Measurements from ENCODE around the gene ROPN1B.
"Not testable (repeated sequence)": the region's sequence is repeated elsewhere in the genome, so short reads cannot be mapped to it uniquely, and the experiment has no call there.

The ROPN1B gene

DNA sequence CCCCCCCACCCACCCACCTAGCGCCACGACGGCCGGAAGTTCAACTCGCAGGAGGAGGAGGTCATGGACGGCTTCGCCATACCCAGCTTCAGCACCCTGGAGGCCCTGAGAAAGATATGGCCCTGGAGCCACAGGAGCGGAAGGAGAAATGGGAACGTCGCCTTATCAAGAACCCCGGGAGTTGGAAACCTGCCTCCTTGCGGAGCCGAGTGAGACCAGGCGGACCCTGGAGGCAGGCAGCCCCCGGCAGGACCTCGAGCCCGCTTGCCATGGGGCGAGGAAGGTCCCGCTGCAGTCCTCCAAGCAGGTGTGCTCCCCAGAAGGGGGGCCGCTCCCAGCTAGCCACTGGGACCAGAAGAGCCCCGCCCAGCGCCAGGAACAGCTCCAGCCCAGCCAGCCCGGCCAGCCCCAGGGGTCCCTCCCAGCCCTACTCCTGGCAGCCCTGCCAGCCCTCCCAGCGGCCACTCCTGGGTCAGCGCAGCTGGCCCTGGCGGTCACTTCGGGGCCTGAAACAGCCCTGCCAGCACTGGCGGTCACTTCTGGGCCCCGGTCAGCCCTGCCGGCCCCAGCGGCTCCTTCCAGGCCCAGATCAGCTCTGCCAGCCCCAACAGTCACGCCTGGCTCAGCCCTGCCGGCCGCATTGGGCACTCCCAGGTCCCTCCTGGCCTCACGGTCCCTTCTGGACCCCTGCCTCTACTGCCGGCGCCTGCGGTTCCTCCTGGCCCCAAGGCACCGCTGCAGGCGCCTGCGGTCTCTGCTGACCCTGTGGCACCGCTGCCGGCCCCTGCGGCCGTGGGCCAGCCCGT lies 10.3 kb upstream of the ROPN1B start:
- no peak for DNase-seq

DNA sequence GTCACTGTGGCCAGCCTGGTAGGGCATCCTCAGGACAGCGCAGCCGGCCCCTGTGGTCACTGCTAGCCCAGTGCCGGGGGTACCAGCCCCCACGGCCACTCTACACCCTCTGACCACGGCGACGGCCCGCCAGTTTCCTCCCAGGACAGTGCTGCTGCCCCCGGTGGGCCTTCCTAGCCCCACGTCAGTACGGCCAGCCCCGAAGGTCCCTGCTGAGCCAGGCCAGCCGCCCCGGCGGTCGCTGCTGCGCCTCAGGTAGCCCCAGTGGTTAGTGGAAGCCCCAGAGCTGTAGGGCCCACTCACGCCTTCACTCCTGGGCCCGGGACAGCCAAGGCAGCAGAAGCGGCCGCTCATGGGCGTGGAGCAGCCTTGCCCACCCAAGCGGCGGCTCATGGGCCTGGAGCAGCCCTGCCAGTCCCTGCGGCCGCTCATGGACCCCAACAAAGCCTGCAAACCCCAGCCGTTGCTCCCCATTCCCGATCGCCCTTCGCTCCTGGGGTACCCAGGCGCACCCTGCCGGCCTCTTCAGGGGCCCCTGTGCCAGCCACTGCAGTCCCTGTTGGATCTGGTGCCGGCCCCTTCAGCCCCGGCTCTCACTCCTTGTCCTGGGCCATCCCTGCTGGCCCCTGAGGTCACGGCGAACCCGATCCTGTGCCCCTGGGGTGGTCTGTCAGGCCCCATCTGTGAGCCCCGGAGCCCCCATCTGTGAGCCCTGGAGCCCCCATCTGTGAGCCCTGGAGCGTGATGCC lies 9.5 kb upstream of the ROPN1B start:
- no peak for DNase-seq

GRCh38 chr3:125960066-125960424 lies 8.9 kb upstream of the ROPN1B start:
- no peak for DNase-seq

DNA sequence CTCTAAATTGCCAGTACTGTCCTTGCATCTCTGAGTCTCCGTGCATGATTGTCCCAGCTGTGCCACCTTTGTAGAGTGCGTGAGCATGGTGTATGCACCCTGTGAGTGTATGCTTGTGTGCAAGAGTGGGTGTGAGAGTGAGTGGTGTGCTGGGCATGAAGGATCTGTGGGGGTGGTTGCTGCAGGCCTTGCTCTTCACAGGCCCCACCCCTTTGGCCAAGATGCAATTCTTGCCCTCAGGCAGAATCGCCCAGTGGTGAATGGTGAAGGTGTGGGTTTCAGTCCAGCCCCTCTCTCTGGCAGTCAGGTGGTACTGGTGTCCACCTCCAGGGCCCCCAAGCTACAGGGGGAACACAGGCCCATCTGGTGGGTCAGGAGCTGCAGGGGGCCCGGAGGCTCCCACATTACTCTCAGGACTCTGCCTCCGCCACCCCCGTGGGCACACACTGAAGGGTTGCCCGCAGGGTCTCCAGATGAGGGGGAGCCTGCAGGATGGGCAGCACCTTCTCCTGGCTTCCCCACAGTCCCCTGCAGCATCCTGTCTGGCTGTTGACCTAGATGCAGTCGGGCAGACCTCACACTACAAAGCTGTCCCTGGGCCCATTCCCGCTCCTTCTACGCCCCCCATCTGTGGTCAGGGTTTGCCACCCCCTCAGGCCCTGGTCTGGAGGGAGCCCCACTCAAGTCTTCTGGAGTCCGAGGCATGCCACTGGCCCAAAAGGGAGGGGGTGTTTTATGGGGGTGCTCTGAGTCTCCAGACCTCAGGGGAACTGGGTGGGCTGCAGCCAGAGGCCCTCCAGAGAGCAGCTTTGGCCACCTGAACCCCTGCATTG lies 8.3 kb upstream of the ROPN1B start:
- DNase-seq, result no peak

- no peak for DNase-seq
Observed at GRCh38 chr3:125961289-125961589, 7.7 kb upstream of the ROPN1B start.

DNA sequence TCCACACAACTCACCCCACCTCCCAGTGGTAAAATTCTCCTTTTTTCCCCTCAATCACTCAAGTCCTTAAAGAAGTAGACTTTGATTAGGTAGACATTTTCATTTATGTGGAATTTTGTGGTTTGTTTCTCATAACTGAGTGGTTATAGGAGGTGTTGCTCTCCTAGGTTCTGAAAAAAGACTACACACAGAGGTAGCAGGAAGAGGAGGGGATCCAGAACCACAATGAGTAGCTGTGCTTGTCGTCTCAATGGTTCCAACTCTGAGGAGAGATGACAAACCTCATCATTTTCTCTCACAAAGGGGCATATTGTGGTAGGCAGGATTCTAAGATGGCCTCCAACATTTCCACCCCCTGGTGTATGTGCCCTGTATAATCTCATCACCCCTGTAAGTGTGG lies 5.1 kb upstream of the ROPN1B start:
- DNase-seq, result not testable (repeated sequence)

GRCh38 chr3:125965505-125965904 lies 3.5 kb upstream of the ROPN1B start:
- DNase-seq, result no peak

- DNase-seq, result no peak
Observed at GRCh38 chr3:125967156-125967555, 1.8 kb upstream of the ROPN1B start.

DNA sequence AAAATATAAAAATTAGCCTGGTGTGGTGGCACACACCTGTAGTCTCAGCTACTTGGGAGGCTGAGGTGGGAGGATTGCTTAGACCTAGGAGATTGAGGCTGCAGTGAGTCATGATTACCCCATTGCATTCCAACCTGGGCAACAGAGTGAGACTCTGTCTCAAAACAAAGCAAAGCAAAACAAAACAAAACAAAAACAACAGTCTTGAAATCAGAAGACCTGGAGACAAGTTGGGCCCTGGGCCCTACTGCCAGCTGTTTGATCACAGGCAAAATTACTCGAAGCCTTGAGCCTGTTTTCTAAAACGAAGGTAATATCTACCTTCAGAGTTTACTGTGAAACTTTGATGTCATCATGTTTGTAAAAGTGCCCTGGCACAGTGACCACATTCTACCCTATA lies 857 bp upstream of the ROPN1B start:
- not testable (repeated sequence) for DNase-seq

- peak; percentile 30 for DNase-seq
Observed at GRCh38 chr3:125971997-125972944, 3.3 kb downstream of the ROPN1B start.

DNA sequence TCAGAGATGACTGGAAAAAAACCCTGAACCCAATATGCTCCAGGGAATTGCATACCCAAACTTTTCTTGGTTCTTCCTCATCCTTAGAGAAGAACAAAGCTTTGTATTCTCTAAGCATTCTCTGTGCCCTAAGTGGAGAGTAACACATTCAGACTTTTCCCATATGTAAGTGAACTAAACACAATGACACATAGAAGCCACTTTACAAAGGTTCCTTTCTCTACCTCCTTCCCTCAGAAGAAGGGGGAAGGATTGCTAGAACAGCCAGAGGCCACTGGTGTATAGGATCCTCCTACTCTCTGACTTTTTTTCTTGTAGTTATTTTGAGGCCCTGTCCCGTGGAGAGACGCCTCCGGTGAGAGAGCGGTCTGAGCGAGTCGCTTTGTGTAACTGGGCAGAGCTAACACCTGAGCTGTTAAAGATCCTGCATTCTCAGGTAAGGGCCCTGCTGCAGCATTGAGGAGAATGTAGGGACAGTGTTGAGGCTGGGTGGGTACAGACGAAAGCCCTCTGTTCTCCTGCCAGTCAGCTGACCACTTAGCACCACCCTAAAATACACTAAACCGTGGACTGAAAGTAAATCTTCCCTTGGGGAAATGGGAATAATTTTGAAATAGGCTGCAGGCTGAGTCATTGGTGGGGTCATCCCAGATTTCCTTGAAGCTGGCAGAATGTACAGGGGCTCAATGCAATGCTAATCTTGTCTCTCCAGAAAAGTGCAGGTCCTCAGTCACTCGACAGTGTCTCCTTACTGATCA lies 6.4 kb downstream of the ROPN1B start:
- DNase-seq, result not testable (repeated sequence)

GRCh38 chr3:125976003-125976390 lies 7.0 kb downstream of the ROPN1B start:
- DNase-seq, result not testable (repeated sequence)

DNA sequence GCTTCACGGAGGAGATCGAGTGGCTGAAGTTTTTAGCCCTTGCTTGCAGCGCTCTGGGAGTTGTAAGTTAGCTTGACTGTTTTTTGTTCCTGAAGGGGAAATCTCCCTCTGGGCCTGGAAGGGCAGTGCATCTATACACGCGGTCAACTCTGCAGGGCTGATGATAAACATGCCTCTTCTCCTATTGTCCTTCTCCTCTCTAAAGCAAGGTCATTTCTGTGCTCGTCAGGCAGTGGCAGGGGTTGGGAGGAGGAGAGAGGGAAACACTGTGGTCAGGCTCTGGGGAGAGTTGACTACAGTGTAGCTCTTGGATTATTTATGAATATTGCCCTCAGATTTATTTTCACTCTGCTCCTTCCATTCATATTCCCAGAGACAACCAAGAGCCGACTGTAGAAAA lies 8.1 kb downstream of the ROPN1B start:
- not testable (repeated sequence) for DNase-seq

- not testable (repeated sequence) for DNase-seq
Observed at GRCh38 chr3:125984951-125985350, 16.0 kb downstream of the ROPN1B start.

GRCh38 chr3:125990253-125990970 lies 21.4 kb downstream of the ROPN1B start:
- DNase-seq, result peak; percentile 64

DNA sequence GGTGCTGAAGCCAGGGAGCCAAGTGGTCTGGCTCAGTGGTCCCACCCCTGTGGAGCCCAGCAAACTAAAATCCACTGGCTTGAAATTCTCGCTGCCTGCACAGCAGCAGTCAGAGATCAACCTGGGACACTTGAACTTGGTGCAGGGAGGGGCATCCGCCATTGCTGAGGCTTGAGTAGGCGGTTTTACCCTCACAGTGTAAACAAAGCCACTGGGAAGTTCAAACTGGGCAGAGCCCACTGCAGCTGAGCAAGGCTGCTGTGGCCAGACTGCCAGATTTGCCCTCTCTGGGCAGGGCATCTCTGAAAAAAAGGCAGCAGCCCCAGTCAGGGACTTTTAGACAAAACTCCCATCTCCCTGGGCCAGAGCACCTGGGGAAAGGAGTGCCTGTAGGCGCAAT lies 27.8 kb downstream of the ROPN1B start:
- not testable (repeated sequence) for DNase-seq

GRCh38 chr3:126002189-126002588 lies 33.2 kb downstream of the ROPN1B start:
- DNase-seq, result no peak

DNA sequence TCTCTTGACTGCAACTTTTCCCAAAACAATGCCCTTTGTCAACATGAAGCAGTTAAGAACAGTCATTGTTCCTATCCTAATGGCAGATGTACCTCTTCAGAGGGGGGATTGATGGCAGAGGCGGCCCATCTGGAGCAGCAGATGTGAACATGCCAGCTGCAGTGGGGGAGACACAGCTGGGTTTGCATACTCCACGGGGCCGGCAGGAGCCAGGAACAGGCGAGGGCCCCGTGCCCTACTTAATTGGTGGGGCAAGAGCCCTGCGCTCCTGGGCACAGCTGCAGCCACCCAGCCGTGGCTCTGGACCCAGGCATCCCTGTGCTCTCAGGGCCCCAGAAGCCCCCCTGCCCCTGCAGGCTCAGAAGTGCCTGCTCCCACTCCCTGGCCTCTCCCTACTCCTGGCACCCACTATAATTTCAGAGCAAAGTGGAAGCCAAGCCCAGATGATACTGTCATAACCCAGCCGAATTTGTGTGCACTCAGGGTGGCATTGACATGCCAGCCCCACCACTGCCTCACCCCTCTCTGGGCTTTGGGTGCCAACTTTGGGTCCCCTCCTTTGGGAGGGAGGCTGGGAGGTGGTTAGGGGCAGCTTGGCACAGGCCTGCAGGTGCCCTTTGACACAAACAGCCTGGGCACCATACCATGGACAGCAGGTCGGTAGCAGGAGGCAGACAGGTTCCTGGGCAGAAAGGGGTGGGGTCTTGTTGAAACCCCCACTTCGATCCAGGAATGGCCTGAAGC lies 34.6 kb downstream of the ROPN1B start:
- no peak for DNase-seq

GRCh38 chr3:126004217-126004616 lies 35.2 kb downstream of the ROPN1B start:
- DNase-seq, result no peak

DNA sequence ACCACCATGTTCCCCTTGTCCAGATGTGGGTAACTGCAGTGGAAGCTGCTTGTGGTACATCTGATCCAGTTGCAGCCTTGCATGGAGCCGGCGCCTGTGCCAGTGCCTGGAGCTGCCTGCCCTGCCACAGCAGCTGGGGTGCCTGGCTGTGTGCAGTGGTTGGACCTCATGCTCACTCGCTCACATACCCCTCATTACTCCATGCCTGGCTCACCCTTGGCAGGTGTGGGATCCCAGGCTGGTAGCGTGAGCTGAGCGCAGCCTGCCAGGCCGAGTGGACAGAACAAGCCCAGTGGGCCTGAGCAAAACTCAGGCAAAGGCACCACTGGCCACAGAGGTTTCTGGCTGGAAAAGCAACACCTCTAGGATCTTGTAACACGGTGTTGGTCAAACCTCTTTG lies 35.7 kb downstream of the ROPN1B start:
- no peak for DNase-seq

All from stimulated activated CD4-positive, alpha-beta T cell treated with anti-CD3 and anti-CD28 coated beads, Interleukin-4, amount 100 ng/mL, for 24 hours (primary cell).